Lower lobe of right lung (tissue), 2 donors: ENCODE measurements around the gene TRIM73. TPM values are rescaled to one million over a fixed set of nuclear protein-coding genes. Genes with fewer than 3 reads are reported as not detected.
"Not testable (repeated sequence)": the region's sequence is repeated elsewhere in the genome, so short reads cannot be mapped to it uniquely, and the experiment has no call there.

ENCODE experiments used
- ATAC-seq, 2 donors: fragments of 200-7000 bp; cut with Tn5 transposase; one replicate each; pipeline ENCODE4 v1.9.1; 2020 to 2022; ENCODE audit warnings: mild to moderate bottlenecking in 2 of 2, moderate library complexity in 2 of 2
- DNase-seq: peaks from one replicate; pipeline ENCODE4 v3.0.0-alpha.2; 2020
- H3K27ac ChIP-seq: fragments of 200-600 bp; one replicate; pipeline ENCODE4 v1.8.0; 2022
- H3K27me3 ChIP-seq: fragments of 200-600 bp; one replicate; pipeline ENCODE4 v1.8.0; 2022; ENCODE audit warnings: low read depth
- H3K36me3 ChIP-seq: fragments of 200-600 bp; one replicate; pipeline ENCODE4 v1.8.0; 2022; ENCODE audit warnings: mild to moderate bottlenecking
- H3K4me1 ChIP-seq: fragments of 200-600 bp; one replicate; pipeline ENCODE4 v1.8.0; 2022
- H3K4me3 ChIP-seq: fragments of 200-600 bp; one replicate; pipeline ENCODE4 v1.8.0; 2022; ENCODE audit warnings: mild to moderate bottlenecking
- H3K9me3 ChIP-seq: fragments of 200-600 bp; one replicate; pipeline ENCODE4 v1.8.0; 2022
- intact Hi-C: fragments of 100-400 bp; cut with DNase I; formaldehyde crosslinking; loops from one replicate; pipeline ENCODE4 v1.11.0; 2022
- total RNA-seq: library from RNA; stranded (reverse); fragmentation: NEBNext Ultra II Directional; extraction: Animal tissue kit (Norgen Biotek cat#: 25700); gene quantifications from one replicate; pipeline ENCODE4 v1.2.1, GENCODE V29; 2021
- donor health status: DM: no; HTN: yes; CAD: no; lungs with severe emphysema.

Gene TRIM73
- total RNA-seq, 1 donor from 2014 or later = 5.6 TPM

- H3K36me3 ChIP-seq, H3K9me3 ChIP-seq, intact Hi-C loops, DNase-seq, H3K4me3 ChIP-seq, H3K4me1 ChIP-seq, H3K27me3 ChIP-seq, H3K27ac ChIP-seq: not testable (repeated sequence)
- peak; percentile 92 to 94 for ATAC-seq
These were observed 8.3 kb downstream of the TRIM73 start for GRCh38 chr7:75403455-75404443.

DNA sequence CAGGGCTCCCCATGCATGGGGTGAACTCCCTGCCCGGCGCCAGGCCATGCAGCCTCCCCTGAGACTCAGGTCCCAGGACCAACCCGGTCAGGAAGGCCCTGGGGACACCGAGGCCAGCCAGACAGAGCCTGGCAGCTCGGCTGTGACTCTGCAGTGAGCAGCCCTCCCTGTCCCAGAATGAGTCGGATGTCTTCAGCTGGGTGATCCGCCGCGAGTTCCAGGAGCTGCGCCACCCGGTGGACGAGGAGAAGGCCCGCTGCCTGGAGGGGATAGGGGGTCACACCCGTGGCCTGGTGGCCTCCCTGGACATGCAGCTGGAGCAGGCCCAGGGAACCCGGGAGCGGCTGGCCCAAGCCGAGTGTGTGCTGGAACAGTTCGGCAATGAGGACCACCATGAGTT, 9.2 kb downstream of the TRIM73 start:
- H3K36me3 ChIP-seq, DNase-seq, H3K4me3 ChIP-seq, H3K9me3 ChIP-seq, H3K4me1 ChIP-seq, ATAC-seq, H3K27me3 ChIP-seq, H3K27ac ChIP-seq, intact Hi-C loops: not testable (repeated sequence)

DNA sequence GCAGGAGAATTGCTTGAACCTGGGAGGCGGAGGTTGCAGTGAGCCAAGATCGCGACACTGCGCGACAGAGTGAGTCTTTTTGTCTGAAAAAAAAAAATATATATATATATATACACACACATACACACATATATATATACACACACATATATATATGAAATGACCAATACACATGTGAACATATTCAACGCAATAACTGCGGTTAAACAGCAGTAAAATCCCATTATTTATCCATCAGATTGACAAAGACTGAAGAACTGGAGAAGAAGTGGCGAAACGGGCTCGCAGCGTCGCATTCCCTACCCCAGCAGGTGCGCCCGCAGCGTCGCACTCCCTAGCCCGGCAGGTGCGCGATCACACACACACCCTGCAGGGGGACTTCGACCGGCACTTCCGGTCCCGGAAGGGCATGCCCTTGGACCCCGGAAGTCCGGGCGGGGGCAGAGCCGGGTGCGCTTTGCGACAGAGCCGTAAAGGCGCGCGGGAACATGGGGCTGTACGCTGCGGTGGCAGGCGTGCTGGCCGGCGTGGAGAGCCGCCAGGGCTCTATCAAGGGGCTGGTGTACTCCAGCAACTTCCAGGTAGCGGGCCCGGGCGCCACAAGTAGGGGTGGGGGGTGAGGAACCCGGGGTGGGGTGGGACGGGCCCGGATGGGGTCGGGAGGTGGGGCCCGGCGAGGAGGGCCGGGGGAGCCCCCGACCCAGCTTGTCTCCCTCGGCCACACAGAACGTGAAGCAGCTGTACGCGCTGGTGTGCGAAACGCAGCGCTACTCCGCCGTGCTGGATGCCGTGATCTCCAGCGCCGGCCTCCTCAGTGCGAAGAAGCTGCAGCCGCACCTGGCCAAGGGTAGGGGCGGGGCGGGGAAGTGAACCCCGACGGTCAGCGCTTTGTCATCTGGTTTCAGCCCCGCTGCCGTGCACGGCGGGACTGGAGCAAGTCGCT, 14.7 kb downstream of the TRIM73 start:
- H3K9me3 ChIP-seq, H3K4me1 ChIP-seq, DNase-seq, intact Hi-C loops, H3K27ac ChIP-seq, H3K36me3 ChIP-seq, H3K27me3 ChIP-seq: not testable (repeated sequence)
- ATAC-seq = peak; percentile 99
- peak overlapping the region; percentile 45 for H3K4me3 ChIP-seq

DNA sequence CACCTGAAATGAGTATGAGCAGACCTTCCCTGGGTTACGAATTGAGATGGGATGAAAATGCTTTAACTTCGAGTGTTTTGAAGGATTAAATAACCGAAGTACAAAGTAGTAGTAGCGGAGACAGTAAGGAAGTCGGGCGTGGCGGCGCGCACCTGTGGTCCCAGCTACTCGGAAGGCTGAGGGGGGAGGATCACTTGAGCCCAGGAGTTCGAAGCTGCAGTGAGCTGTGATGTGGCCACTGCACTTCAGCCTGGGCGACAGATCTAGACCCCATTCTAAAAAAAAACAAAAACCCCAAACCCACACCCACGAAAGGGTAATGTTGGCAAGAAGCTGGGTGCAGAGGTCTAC, 15.4 kb downstream of the TRIM73 start:
- H3K4me1 ChIP-seq, H3K27me3 ChIP-seq, DNase-seq, H3K36me3 ChIP-seq, H3K27ac ChIP-seq, H3K4me3 ChIP-seq, H3K9me3 ChIP-seq, intact Hi-C loops: not testable (repeated sequence)
- ATAC-seq = peak in 1 of 2 donors; percentile 7

DNA sequence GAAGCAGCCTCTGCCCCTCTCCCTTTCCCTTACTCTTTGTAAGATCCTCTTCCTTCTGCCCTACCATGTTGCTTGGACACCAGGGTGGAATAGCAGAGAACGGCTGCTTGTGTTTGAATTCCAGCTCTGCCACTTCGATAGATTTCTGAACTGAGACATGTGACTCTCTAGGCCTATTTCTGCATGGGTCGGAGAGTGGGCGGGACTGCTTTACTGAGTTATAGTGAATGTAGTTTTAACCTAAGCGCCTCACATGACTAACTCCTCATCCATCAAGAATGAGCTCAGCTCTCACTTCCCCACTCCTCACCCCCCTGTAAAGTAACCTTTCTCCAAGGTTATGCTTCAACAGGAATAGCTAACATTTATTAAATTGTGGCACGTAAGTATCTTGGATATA, 18.8 kb downstream of the TRIM73 start:
- H3K9me3 ChIP-seq, ATAC-seq, H3K27ac ChIP-seq, H3K4me1 ChIP-seq, intact Hi-C loops, DNase-seq, H3K4me3 ChIP-seq, H3K27me3 ChIP-seq: not testable (repeated sequence)
- H3K36me3 ChIP-seq = peaks cover 23% of the 10 kb centered on the region

DNA sequence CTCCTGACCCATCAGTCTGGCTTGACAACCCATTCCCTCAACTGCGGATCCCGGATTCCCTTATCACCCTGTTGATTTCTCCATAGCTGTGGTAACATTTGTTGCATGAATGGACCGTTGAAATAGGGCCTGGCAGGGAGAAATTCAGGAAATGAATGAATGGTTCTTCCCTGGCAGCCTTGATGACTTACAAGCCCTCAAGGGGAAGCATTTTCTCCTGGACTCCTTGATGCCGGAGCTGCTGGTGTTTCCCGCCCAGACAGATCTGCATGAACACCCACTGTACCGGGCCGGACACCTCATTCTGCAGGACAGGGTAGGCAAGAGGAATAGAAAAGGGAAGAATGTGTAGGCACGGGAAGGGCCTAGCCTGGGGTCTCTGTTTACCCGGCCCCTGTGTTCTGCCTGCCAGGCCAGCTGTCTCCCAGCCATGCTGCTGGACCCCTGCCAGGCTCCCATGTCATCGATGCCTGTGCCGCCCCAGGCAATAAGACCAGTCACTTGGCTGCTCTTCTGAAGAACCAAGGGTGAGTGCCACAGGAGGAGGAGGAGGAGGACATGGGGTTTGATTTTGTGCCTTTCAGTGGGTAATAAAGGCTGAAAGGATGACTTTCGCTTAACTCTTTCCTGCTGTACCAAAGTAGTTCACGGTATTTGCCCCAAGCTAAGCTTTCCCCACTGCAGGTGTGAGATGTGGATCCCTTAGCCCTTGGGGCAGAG, 19.4 kb downstream of the TRIM73 start:
- H3K27ac ChIP-seq, DNase-seq, H3K27me3 ChIP-seq, H3K9me3 ChIP-seq, H3K4me3 ChIP-seq, ATAC-seq, H3K4me1 ChIP-seq, intact Hi-C loops: not testable (repeated sequence)
- H3K36me3 ChIP-seq = peaks cover 26% of the 10 kb centered on the region

GRCh38 chr7:75415428-75415817, 20.0 kb downstream of the TRIM73 start:
- ATAC-seq, H3K27ac ChIP-seq, intact Hi-C loops, H3K4me1 ChIP-seq, DNase-seq, H3K9me3 ChIP-seq, H3K27me3 ChIP-seq, H3K4me3 ChIP-seq: not testable (repeated sequence)
- peaks cover 29% of the 10 kb centered on the region for H3K36me3 ChIP-seq

DNA sequence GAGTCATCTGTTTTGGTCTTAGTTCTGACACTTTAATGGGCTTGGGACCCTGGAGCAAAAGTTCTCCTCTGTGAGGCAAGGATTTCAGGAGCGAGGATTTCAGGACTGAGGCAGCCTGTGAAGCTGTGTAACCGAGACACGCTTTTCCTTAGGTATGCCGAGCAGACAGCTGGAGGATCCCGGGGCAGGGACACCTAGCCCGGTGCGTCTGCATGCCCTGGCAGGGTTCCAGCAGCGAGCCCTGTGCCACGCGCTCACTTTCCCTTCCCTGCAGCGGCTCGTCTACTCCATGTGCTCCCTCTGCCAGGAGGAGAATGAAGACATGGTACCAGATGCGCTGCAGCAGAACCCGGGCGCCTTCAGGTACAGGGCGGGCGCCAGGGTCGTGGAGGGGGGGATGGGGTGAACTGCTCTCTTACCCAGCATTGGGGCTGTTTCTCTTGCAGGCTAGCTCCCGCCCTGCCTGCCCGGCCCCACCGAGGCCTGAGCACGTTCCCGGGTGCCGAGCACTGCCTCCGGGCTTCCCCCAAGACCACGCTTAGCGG, 20.5 kb downstream of the TRIM73 start:
- H3K36me3 ChIP-seq = peaks cover 34% of the 10 kb centered on the region
- not testable (repeated sequence) for ATAC-seq

DNA sequence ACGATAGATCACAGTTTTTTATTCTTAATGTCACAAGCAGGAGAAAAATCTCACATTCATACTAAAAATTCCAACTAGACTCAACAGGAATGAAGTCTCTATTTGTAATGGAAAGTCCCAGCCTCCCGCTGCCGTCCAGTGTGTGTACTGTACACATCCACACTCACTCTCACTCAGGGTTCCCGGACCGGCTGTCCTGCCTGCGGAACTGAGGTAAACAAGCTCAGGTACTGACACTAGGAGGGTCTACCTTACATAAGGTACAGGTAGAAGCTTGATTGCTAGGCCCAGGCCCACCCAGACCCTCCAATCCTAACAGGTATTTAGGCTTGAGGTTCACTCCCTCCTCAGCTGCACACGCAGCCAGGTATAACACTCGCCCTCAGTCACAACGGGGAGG, 21.4 kb downstream of the TRIM73 start:
- H3K4me1 ChIP-seq, H3K27ac ChIP-seq, H3K4me3 ChIP-seq, ATAC-seq, H3K27me3 ChIP-seq, H3K9me3 ChIP-seq, intact Hi-C loops, DNase-seq: not testable (repeated sequence)
- peaks cover 42% of the 10 kb centered on the region for H3K36me3 ChIP-seq

More for the DNA sequence above, 20.5 kb downstream of the TRIM73 start:
- H3K9me3 ChIP-seq, H3K27me3 ChIP-seq, intact Hi-C loops, H3K27ac ChIP-seq, H3K4me3 ChIP-seq, H3K4me1 ChIP-seq, DNase-seq: not testable (repeated sequence)

DNA sequence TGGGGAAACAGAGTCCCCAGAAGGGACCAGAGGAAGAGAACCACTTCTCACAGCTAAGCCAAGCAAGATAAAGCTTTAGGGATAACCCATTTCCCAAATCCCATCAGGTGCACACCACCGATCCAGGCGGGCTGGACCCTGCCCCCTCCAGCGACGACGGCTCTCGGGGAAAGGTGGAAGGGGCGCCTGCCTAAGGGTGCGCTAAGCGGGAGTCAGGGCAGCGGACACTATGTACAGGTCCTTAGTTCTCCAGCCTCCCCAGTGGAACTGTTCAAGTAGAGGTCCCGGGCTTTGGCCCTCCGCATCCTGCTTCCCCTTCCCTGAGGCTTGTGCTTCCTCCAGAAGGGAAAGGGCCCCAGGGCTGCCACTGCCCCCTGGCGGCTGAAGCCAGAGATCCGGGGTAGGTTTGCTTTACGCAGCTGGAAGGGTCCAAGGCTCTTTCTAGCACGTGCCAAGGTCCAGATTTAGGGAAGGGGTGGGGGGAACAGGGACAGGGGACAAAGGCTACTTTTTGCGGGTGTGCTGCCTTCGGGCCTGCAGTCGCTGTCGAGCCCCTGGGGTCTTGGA, 22.9 kb downstream of the TRIM73 start:
- peak; percentile 22 to 26 for ATAC-seq
- intact Hi-C loops, H3K27me3 ChIP-seq, DNase-seq, H3K27ac ChIP-seq, H3K4me1 ChIP-seq, H3K9me3 ChIP-seq, H3K4me3 ChIP-seq: not testable (repeated sequence)
- peaks cover 43% of the 10 kb centered on the region for H3K36me3 ChIP-seq

GRCh38 chr7:75419210-75419609, 23.8 kb downstream of the TRIM73 start:
- H3K9me3 ChIP-seq, H3K27ac ChIP-seq, H3K4me1 ChIP-seq, H3K27me3 ChIP-seq, intact Hi-C loops, DNase-seq, H3K4me3 ChIP-seq: not testable (repeated sequence)
- ATAC-seq = peak in 1 of 2 donors; percentile 3
- peaks cover 51% of the 10 kb centered on the region for H3K36me3 ChIP-seq

DNA sequence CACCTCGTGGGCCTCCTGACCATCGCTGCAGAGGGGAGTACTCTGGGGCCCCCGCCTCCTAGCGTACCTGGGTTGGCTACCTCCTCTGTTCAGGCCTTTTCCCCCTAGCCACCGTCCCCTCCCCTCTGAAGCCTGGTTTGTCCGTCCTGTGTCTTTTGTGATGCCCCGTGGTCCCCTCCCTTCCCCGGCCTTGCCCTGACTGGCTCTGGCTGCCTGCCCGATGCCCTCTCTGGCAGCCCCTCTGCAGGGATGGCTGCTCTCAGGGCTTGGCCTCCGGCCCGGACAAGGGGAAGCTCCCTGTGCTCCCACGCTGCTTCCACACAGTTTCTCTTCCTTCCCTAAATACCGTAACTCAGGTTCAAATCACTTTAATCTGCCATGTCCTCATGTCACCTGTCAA, 24.3 kb downstream of the TRIM73 start:
- peaks cover 56% of the 10 kb centered on the region for H3K36me3 ChIP-seq

More for the DNA sequence above, 24.3 kb downstream of the TRIM73 start:
- DNase-seq, H3K4me3 ChIP-seq, H3K9me3 ChIP-seq, H3K27me3 ChIP-seq, ATAC-seq, intact Hi-C loops, H3K27ac ChIP-seq, H3K4me1 ChIP-seq: not testable (repeated sequence)
